Measurements from ENCODE around the gene ZDHHC7.

The ZDHHC7 gene

DNA sequence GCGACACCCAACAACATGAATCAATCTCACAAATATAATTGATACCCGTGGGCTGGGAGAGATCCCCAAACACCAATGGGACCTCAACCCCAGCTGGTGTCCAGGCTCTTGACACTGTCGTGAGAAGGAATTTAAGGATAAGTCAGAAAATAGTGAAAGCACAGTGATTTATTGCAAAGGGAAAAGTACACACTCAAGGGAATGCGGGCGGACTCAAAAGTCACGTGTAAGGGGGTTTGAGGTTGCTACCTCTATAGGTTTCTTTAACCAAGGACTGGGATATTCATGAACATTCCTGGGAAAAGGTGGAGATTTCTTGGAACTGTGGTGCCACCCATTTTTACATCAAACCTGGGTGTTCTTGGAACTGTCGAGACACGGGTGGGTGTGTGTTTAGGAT is 6.3 kb upstream of the ZDHHC7 start:
- no peak for DNase-seq

DNA sequence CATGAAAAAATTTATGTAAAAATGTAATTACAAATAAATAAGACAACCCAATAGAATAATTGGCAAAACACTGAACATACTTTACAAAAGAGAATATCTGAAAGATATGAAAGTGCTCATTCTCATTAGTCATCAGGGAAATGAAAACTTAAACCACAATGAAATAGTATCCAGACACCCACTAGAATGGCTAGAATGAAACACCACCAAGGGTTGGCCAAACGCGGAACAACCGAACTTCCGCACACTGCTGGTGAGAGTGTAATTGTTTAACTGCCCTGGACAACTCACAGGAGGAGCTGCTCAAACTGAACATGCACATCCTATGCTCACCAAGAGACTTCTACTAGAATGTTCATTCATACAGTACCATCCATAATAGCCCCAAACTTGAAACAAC is 5.8 kb upstream of the ZDHHC7 start:
- no peak for DNase-seq

DNA sequence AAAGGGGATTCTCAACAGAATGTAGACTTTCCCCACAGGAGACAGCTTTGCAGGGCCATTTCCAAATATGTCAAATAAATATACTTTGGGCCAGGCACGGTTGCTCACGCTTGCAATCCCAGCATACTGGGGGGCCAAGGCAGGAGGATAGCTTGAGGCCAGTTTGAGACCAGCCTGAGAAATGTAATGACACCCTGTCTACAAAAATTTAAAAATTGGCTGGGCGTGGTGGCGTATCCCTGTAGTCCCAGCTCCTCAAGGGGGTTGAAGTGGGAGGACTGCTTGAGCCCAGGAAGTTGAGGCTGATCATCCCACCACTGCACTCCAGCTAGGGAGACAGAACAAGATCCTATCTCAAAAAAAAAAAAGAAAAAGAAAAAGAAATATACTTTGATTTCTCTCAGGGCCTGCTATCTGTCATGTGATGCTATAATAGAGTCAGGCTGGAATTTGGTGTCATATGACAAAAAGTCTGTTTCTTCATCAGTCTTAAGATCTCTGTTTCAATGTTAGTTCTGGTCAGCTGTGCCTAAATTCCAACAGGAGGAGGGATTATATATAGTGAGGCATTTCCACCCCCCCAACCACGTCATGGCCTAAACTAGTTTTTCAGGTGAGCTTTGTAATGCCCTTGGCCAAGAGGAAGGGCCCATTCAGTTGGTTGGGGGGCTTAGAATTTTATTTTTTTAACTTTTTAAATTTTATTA is 4.3 kb upstream of the ZDHHC7 start:
- no peak for DNase-seq

DNA sequence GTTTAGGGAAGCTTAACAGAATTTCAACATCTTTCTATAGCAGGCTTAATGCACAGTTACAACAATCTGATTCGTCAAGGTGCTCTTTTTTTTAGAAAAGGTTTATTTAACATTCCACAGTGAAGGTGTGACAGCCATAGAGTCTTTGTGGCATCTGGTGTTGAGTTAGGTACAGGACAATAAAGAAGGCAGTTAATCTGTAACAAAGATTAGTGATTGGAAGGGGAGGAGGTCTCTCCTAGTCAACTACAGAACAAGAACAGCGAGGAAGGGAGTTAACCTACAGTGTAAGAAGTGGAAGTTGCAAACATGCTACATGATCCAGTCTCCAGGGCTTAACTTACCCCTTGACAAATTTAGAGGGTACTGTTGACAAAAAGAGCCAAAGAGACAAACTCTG is 3.0 kb upstream of the ZDHHC7 start:
- no peak for DNase-seq

DNA sequence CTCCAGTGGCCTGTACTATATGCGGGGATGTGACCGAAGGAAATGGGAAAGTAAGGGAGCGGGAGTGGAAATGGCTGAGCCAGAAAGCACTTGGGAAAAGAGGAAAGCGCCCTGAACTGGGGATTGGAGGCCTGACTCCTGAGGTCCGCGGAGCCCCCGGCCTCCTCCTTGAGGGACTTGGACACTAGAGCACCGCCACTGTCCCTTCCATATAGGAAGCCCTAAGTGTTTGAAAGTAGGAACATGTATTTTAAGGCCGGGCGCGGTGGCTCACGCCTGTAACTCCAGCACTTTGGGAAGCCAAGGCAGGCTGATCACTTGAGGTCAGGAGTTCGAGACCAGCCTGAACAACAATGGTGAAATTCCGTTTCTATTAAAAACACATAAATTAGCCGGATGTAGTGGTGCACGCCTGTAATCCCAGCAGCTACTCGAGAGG is 530 bp upstream of the ZDHHC7 start:
- DNase-seq = no peak

DNA sequence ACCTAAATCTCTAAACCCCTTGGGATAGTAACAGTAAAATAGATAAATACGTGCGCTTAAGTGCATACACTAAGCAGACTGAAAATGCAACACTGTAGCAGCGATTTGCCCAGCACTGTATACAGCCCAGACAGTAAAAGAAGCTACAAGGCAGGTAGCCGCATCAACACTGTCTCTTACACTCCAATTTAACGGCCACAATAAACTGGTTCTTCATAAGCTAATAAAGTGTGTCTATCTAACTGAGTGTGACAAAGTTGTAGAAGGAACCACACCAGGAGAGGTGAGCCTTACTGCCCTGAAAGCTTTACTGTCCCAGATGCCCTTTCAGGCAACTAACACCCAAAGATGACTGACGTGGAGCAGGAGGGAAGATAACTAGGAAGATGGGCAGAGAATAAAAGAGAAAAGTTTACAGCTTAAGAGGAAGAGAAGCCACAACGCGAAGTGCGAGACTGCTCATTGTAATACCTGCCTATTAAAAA is 847 bp downstream of the ZDHHC7 start:
- DNase-seq = no peak

DNA sequence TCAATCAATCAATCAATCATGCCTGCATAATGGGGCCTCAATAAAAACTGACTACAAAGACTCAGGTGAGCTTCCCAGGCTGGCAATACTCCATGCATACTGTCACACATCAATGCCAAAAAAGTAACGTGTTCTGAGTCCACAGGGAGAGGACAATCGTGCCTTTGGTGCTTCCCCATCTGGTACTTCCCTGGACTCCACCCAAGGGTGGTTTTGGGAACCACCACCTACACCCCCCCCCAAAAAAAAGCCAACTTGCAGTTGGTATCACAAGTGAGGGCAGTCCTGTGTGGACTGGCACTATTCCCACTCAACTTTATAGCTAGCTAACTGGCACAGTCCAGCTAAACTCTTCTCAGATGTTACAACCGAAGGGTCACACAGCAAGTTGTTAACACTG is 3.1 kb downstream of the ZDHHC7 start:
- no peak for DNase-seq

DNA sequence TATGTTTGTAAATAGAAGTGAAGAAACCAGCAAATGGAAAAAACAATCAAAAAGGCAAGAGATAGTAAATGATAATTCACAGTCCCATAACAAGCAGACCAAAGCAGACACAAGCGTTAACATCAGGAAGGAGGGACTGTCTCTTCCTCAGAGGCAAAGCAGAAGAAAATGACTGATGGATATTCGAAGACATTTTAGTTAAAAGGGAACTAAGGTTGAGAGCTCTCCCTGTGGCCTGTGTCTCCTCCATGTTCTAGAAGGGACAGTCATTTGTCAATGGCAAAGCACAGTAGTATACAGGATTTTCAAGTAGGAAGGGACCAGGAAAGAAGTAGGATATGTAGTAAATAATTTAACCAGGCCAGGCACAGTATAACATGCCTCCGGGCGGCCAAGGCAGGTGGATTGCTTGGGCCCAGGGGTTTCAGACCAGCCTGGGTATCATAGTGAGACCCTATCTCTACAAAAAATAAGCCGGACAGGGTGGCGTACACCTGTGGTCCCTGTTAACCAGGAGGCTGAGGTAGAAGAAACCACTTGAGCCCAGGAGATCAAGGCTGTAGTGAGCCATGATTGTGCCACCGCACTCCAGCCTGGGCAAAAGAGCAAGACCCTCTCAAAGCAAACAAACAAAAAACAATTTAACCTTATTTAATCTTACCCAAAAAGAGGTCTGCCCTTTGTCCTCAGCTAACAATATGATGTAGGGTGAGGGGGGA is 3.7 kb downstream of the ZDHHC7 start:
- DNase-seq = no peak

DNA sequence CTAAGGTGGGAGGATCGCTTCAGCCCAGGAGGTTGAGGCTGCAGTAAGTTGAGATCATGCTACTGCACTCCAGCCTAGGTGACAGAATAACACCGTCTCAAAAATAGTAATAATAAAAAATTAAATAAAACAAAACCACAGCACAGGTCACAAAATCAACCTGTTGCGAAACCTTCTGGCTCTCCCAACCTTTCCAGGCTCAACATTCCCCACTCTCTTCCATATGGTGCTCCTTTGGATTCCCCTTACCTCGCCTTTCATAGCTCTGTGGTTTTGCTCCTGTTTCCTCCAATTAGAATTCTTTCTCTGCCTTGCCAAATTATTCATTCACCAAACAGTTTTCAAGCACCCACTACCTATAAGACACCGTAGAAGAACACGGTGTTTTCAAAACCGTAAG is 4.7 kb downstream of the ZDHHC7 start:
- DNase-seq = no peak

DNA sequence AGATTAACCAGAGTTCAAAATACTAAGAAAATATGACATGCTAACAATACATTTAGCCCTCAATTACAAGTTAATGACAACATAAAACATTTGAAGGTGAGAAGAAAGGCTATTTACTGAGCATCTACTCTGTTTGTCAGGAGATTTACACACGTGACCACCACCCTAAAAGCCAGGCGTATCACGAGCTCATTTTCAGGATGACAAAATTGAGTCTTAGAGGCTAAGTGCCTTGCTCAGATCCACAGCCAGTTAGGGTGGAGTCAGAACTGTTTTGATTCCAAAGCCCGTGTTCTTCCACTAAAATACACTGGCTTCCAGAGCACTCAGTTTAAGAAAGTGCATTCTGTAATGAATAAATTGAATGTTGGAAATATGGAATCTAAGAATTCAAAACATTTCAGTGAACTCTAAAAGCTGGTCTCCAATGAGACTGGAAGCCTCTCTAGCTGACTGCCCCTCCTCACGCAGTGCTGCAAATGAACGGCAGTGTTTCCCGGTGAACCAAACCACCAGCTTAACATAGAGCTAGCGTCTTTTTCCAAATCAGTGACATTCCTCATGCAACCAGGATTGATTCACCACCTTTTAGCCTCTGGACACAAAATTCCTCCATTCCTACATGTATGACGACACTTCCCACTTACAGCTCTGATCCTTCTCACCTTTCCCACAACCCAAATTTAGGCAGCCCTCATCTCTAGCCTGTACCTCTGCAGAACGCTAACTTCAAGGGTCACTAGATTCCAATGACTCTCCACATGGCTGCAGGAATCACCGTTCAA is 5.9 kb downstream of the ZDHHC7 start:
- no peak for DNase-seq

DNA sequence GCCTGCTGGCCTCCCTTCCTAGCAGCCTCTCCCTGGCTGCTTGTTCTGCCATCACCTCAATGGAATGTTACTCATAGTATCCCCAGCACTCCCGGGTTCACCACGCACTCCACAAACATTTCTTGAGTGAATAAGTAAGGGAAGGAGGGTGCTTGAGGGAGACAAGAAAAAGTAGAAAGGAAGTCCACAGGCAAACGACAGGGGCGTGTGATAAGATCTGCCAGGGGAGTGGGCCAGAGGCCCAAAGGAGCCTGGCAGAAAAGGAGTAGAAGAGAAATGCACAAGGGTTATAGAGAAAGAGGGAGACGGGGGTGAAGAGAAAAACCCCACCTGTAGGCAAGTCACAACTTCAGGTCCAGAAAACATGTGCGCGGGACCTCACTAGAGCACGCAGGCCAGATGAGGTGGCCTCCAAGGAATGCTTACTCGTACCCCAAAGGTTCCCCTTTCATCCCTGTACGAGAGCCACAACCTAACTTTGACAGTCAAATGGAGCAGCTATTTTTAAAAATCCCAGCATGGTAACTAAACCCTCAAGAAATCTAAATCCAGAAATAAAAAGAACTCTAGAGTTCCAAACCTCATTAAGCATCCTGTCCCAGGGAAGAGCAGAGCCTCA is 6.6 kb downstream of the ZDHHC7 start:
- no peak for DNase-seq

DNA sequence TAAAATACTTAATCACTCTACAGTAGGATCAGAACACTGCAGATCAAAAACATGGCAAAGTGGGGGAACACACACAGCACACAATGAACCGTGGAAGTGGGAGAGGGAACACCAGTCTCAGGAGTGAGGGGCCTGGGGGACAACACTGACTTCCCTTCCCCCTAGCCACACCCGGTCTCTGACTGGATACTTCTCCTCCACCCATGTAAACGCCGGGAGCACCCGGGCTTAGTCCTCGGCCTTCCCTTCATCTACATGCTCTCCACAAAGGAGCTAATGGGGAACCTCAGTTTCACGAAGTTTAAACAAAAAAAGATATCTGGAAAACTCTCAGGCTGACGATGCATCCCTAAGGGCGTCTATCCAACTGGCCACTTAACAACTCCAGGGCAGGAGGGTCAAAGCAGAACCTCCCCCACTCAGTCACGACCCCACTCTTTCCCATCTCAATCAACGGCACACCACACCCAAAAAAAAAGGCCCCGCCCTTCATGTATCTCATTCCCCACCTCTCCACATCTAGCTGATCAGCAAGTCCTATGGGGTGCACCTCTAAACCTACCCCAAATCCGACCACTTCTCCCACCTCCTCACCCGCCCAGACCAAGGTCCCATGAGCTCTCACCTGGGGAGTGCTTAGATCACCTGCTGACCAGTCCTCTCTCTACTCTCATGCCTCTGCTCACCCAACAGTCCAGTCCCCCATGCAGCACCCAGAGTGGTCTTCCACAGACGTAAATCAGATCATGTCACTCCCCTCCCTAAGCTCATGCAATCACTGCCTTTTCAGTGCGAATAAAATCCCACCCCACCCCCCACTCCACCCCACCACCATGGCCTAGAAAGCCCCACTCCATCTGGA is 7.4 kb downstream of the ZDHHC7 start:
- no peak for DNase-seq

DNA sequence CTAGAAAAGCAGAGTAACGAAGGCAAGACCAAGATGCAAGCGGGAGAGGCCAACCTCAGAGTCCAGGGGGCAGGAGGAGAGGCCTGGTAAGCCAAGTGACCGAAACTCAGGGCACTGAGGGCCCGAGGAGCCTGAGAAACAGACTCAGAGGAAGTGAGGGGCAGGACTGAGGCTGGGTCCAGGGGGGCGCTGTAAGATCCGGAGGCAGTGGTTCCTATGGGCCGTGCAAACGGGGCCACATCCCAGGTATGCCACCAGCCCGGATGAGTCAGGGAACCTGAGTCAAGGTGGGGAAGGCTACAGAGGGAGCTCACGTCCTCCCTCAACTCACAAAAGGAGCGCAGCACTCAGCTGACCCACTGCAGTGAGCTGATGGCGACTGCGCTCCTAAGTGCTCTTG is 8.3 kb downstream of the ZDHHC7 start:
- no peak for DNase-seq

DNA sequence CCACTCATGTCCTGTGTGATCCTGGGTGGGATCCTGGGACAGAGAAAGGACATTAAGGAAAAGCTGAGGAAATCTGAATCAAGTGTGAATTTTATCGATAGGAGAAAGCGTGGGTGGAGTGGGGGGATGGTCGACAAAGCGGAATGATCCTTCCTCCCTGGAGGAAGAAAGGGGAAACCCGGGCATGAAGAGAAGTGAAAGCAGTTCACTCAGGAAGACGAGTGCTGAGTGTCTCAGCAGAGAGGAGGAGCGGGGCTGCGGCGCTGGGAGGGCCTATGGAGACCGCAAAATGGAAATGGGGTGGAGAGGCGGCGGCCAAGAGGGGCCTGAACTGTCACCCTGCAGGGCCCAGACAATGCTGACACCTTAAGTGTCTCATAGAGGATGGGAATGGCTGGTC is 8.7 kb downstream of the ZDHHC7 start:
- DNase-seq = no peak

DNA sequence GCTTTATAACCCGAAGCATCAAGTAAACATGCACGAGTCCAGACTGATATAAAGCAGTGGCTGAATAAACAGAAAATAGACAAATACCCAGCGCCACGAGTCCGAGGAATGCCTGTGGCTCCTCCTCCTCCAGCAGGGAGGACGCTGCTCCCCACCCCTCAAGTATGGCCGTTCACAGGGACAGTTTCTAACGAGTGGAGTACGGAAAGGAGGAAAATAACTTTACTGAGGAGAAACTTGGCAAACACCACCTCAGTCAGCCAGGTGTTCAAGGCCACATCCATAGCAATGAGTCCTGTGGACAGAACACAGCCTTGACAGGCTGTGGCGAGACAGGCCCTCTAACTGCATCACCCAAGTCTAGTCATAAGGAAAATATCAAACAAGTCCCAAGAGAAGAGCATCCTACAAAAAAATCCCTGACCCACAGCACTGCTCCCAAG is 9.2 kb downstream of the ZDHHC7 start:
- no peak for DNase-seq

DNA sequence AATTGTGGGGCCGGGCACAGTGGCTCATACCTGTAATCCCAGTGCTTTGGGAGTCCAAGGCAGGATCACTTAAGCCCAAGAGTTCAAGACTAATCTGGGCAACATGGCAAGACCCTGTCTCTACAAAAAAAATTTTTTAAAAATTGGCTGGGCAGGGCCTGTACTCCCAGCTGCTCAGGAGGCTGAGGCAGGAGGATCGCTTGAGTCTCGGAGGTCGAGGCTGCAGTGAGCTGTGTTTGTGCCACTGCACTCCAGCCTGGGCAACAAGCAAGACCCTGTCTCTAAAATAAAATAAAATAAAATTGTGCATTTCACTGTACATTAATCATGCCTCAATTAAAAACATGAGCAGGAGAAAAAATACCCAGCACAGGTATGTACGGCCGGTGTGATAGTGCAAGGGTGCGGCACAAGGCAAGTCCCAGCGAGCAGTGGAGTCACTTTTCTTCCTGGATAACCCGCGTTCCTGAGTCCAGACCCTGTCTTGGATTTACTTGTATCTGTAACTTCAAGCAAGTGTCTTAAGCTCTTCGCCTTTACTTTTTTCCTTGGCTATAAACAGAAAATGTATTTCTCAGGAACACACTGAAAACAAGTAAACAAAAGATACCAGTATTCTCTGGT is 11.4 kb downstream of the ZDHHC7 start:
- DNase-seq = no peak

DNA sequence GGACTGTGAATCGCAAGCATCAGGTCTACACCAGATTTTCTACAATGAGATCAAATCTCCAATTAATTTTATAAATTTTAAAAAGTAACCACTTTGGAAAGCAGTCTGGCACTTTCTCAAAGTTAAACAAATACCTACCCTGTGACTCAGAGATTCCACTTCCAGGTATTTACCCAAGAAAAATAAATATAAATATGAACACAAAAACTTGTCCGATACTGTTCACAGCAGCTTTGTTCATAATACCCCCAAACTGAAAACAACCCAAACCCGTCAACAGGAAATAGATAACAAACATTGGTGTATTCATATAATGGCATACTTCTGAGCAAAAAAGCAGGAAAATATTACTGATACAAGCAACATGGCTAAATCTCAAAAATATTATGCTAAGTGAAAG is 12.1 kb downstream of the ZDHHC7 start:
- DNase-seq = no peak

DNA sequence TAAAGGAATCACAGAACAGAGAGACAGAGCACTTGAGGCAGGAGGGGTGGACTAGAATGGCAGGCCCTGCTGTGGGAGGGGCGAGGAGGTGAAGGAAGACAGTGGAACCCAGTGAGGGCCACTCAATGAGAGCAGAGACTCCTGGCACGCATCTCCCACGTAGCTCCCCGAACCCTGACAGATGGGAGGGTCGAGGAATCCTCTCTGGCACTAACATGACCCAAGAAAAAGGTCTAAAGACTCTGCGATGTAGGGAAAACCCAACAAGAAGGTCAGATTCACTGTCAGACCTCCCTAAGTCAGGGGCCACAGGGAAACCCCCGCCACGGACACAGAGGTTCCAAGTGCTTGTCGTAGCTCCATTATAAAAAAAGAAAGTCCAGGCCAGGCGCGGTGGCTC is 15.0 kb downstream of the ZDHHC7 start:
- DNase-seq = no peak

DNA sequence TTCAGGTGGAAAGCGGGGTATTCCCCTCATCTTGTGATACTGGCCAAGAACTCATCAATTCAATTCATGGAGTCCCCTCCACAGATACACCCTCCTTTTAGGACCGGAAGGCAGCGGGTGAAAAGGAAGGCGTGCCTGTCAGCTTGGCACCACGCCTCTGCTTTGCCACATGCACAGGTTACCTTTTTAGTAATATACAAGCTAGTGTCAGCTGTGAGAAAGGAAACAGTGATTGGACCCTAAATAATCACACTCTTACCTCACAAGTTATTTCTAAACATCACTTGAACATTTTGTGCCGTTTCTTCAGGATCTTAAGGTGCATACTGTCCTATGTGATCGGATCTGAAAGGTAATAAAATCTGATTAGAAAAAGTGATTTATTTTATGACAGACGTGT is 15.7 kb downstream of the ZDHHC7 start:
- no peak for DNase-seq

DNA sequence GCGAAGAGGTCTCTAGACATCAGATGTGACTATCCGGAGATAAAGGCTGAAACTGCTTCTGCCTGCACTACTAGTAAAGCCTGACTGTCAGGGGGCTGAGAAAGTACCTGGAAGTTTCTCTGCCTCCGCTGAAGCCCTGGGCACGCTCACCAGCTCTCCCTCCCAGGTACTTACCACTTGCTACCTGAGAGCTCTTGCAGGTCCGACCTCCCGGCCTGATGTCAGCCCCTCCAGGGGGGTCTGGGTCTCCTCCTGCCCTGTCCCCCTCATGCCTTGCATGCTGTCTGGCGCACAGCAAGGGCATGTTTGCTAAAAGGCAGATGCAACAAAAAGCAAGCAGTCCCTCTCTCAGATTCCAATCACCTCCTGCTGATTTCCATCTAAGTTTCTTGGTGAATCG is 17.4 kb downstream of the ZDHHC7 start:
- DNase-seq = no peak

DNA sequence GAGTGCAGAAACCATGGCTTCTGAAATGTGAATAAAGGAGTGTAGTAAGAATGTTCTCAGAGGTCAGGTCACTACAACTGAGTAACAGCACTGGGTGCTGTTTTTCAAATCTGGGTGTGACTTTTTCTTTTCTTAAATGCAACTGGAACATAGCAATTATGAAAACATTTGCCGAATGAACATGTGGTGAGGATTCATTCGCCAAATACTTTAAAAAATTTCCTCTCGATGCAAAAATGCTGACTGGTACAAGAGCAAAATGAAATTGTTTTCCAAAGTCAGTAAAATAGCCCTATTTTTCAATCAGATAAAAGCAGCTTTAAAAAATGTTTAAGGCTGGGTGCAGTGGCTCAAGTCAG is 18.6 kb downstream of the ZDHHC7 start:
- DNase-seq = no peak

DNA sequence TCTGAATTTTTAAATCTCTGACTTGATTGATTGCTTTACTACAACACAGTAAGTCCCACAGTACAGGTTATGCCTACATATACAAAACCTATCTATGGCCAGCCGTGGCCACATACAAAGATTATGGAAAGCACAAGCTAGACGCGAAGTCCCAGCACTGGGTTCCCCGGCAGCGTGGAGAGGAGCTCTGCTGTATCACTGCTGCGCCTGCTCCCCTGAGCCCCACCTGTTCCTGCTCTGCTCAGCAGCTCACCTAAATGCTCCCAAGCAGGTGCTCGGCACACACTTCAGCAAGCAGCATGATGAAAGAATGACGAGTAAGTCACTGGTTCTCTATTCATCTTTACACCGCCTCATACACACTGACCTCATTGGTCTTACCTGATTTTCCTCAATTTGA is 20.6 kb downstream of the ZDHHC7 start:
- no peak for DNase-seq

All from NCI-H774 (cell line).